ENCODE results near the gene AMN. TPM values are rescaled to one million over a fixed set of nuclear protein-coding genes. Genes with fewer than 3 reads are reported as not detected.

The AMN gene
- total and polyA plus RNA-seq, 4 donors: 2.1 to 51.2 (median 8.6) TPM

DNA sequence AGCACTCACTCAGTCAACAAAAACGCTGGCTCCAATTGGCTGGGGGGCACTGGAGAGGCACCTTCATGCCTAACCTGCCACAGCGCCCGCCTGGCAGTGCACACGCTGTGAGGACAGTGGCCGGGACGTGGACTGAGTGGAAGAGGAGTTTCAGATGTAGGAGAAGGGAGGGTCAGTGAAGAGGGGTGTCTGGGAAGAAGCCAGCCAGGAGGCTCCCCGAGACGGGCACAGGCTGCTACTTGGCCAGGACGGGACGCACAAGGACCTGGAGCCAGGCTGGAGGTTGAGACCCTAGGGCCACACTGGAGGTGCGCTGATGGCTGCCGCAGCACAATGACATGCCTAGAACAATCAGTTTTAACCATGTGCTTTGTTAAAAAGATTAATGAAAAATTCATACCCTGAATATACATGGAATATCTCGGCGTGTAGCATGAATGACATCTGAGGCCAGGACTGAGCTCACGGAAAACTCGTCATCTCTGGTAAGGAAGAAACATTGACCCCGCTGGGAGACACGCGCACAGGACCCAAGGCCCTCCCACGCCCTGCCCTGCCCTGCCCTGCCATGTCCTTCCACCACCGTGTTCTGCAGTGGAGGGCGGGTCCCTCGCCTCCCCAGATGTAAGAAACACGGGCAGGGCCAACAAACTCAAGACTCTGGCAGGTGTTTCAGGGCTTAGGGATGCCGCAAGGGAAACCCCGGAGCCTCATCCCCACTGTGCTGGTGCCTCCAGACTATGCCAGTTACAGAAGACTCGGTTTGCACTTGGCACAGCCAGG, 25.0 kb downstream of the AMN start:
- no peak overlapping the region for H3K4me3 ChIP-seq (ENCODE audit: low read depth in 1 of 3, low read length in 3 of 3)
- WGBS: 91% methylated on average over 27 of the region's 27 CpGs

DNA sequence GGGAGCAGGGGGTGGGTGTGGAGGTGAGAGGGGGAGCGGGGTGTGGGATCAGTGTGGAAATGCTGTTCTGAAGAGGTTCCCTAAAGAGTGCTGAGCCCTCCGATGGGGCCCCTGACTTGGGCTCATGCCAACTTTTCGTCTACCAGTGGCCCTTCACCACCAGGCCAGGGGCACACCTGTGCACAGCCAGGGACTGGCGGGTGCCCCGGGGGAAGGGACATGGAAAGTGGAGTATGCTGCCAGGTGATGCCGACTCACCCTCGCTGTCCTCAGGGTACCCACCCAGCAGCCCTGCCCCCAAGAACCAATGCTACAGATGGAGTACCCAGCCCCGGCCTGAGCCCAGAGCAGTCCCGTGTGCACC, 26.2 kb downstream of the AMN start:
- no peak overlapping the region for H3K27ac ChIP-seq (ENCODE audit: low read depth in 1 of 2, low read length in 2 of 2)
- no peak overlapping the region for H3K9ac ChIP-seq (ENCODE audit: low read depth in 1 of 2, low read length in 2 of 2)
- H3K36me3 ChIP-seq (ENCODE audit: control insufficient read depth in 4 of 4, insufficient read depth in 3 of 4, low read depth in 1 of 4, low read length in 3 of 4): peaks cover 23 to 81% (median 41%) of the 10 kb centered on the region in 4 donors
- peaks cover 0 to 6% (median 3%) of the 10 kb centered on the region in 4 donors for H3K4me1 ChIP-seq (ENCODE audit: control insufficient read depth in 4 of 4, insufficient read depth in 4 of 4, low read length in 3 of 4)
- H3K4me3 ChIP-seq (ENCODE audit: low read depth in 1 of 3, low read length in 3 of 3): no peak overlapping the region
- 82% methylated on average over 9 of the region's 9 CpGs for WGBS
- H3K27me3 ChIP-seq (ENCODE audit: control insufficient read depth in 4 of 4, insufficient read depth in 4 of 4, low read length in 3 of 4): no peaks in the 10 kb centered on the region
- H3K9me3 ChIP-seq (ENCODE audit: control insufficient read depth in 4 of 4, low read length in 3 of 4): no peaks in the 10 kb centered on the region
- DNase-seq (ENCODE audit: low spot score): no peak
- TF ChIP-seq MAX (IDR thresholded peaks at IDR 0.05) (no peak), RAD21 (IDR thresholded peaks at IDR 0.05) (no peak), REST (IDR thresholded peaks at IDR 0.05) (no peak), FOXA2 (IDR thresholded peaks at IDR 0.05) (no peak), EGR1 (IDR thresholded peaks at IDR 0.05; ENCODE audit: low read depth in 2 of 2) (no peak), HNF4G (IDR thresholded peaks at IDR 0.05) (no peak), HNF4A (conservative IDR thresholded peaks at IDR 0.05) (no peak), GABPA (IDR thresholded peaks at IDR 0.05 in 1 of 2, conservative IDR thresholded peaks at IDR 0.05 in 1 of 2) (no peak), SP1 (IDR thresholded peaks at IDR 0.05) (no peak), YY1 (IDR thresholded peaks at IDR 0.05) (no peak), FOXA1 (IDR thresholded peaks at IDR 0.05) (no peak)
- TF ChIP-seq, protein P1, sequence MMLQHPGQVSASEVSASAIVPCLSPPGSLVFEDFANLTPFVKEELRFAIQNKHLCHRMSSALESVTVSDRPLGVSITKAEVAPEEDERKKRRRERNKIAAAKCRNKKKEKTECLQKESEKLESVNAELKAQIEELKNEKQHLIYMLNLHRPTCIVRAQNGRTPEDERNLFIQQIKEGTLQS (IDR thresholded peaks at IDR 0.05): no peak

More for the DNA sequence above, 25.0 kb downstream of the AMN start:
- DNase-seq (ENCODE audit: low spot score): no peak
- no peak for TF ChIP-seq HNF4G (IDR thresholded peaks at IDR 0.05)
- TF ChIP-seq HNF4A (conservative IDR thresholded peaks at IDR 0.05): no peak
- TF ChIP-seq NR2F2 (IDR thresholded peaks at IDR 0.05): no peak
- no peak for TF ChIP-seq FOXA2 (IDR thresholded peaks at IDR 0.05)
- TF ChIP-seq RAD21 (IDR thresholded peaks at IDR 0.05): no peak
- no peak for TF ChIP-seq EGR1 (IDR thresholded peaks at IDR 0.05; ENCODE audit: low read depth in 2 of 2)
- no peak for TF ChIP-seq YY1 (IDR thresholded peaks at IDR 0.05)
- TF ChIP-seq RXRA (IDR thresholded peaks at IDR 0.05): no peak
- TF ChIP-seq REST (IDR thresholded peaks at IDR 0.05): no peak
- no peak for TF ChIP-seq FOXA1 (IDR thresholded peaks at IDR 0.05)
- TF ChIP-seq, protein P2, sequence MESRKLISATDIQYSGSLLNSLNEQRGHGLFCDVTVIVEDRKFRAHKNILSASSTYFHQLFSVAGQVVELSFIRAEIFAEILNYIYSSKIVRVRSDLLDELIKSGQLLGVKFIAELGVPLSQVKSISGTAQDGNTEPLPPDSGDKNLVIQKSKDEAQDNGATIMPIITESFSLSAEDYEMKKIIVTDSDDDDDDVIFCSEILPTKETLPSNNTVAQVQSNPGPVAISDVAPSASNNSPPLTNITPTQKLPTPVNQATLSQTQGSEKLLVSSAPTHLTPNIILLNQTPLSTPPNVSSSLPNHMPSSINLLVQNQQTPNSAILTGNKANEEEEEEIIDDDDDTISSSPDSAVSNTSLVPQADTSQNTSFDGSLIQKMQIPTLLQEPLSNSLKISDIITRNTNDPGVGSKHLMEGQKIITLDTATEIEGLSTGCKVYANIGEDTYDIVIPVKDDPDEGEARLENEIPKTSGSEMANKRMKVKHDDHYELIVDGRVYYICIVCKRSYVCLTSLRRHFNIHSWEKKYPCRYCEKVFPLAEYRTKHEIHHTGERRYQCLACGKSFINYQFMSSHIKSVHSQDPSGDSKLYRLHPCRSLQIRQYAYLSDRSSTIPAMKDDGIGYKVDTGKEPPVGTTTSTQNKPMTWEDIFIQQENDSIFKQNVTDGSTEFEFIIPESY (IDR thresholded peaks at IDR 0.05): no peak
- TF ChIP-seq, protein P1 (IDR thresholded peaks at IDR 0.05): no peak
- TF ChIP-seq GABPA (IDR thresholded peaks at IDR 0.05 in 1 of 2, conservative IDR thresholded peaks at IDR 0.05 in 1 of 2): no peak
- TF ChIP-seq SP1 (IDR thresholded peaks at IDR 0.05): no peak
- Histone ChIP-seq H3K4me1 (ENCODE audit: control insufficient read depth in 4 of 4, insufficient read depth in 4 of 4, low read length in 3 of 4) (peaks cover 0 to 6% (median 3%) of the 10 kb centered on the region in 4 donors), H3K27me3 (ENCODE audit: control insufficient read depth in 4 of 4, insufficient read depth in 4 of 4, low read length in 3 of 4) (no peaks in the 10 kb centered on the region), H3K9ac (ENCODE audit: low read depth in 1 of 2, low read length in 2 of 2) (no peak overlapping the region), H3K27ac (ENCODE audit: low read depth in 1 of 2, low read length in 2 of 2) (no peak overlapping the region), H3K9me3 (ENCODE audit: control insufficient read depth in 4 of 4, low read length in 3 of 4) (no peaks in the 10 kb centered on the region), H3K36me3 (ENCODE audit: control insufficient read depth in 4 of 4, insufficient read depth in 3 of 4, low read depth in 1 of 4, low read length in 3 of 4) (peaks cover 21 to 76% (median 38%) of the 10 kb centered on the region in 4 donors)

All from liver (tissue), 9 donors.